Lung (tissue), 12 donors: ENCODE measurements around the gene MKRN2OS. TPM values are rescaled to one million over a fixed set of nuclear protein-coding genes. Genes with fewer than 3 reads are reported as not detected.

Source experiments
- ATAC-seq: fragments of 200-7000 bp; cut with Tn5 transposase; one replicate; pipeline ENCODE4 v1.9.1; 2020; ENCODE audit warnings: moderate number of reproducible peaks; ENCODE audit not compliant: insufficient read depth, low FRiP score
- DNase-seq, 3 donors: peaks; one replicate each; pipeline ENCODE4 v3.0.0-alpha.2; 2013 to 2017
- H3K27ac ChIP-seq, 2 donors: one replicate each; pipeline ENCODE4 v1.5.1; 2013; ENCODE audit warnings: mild to moderate bottlenecking in 2 of 2, moderate library complexity in 2 of 2, control low read depth in 1 of 2, inconsistent platforms in 1 of 2, low read depth in 1 of 2, low read length in 1 of 2
- H3K27me3 ChIP-seq, 3 donors: one replicate each; pipeline ENCODE4 v1.5.1; 2013; ENCODE audit warnings: low read length in 2 of 3; ENCODE audit not compliant: control insufficient read depth in 3 of 3, insufficient read depth in 3 of 3
- H3K36me3 ChIP-seq, 4 donors: one replicate each; pipeline ENCODE4 v1.5.1; 2013; ENCODE audit warnings: low read length in 4 of 4, mild to moderate bottlenecking in 1 of 4, moderate library complexity in 1 of 4; ENCODE audit not compliant: control insufficient read depth in 4 of 4, insufficient read depth in 4 of 4
- H3K4me1 ChIP-seq, 5 donors: one replicate each; pipeline ENCODE4 v1.5.1; 2013; ENCODE audit warnings: low read length in 5 of 5, mild to moderate bottlenecking in 2 of 5, moderate library complexity in 1 of 5; ENCODE audit not compliant: control insufficient read depth in 5 of 5, insufficient read depth in 5 of 5
- H3K4me3 ChIP-seq: one replicate; pipeline ENCODE4 v1.5.1; 2013; ENCODE audit warnings: mild to moderate bottlenecking, control low read depth, moderate library complexity
- H3K9ac ChIP-seq, 2 donors: one replicate each; pipeline ENCODE4 v1.5.1; 2013; ENCODE audit warnings: low read length in 2 of 2, control low read depth in 1 of 2; ENCODE audit not compliant: insufficient read depth in 1 of 2
- H3K9me3 ChIP-seq, 4 donors: one replicate each; pipeline ENCODE4 v1.5.1; 2013; ENCODE audit warnings: low read length in 3 of 4, mild to moderate bottlenecking in 1 of 4, moderate library complexity in 1 of 4; ENCODE audit not compliant: control insufficient read depth in 4 of 4, insufficient read depth in 3 of 4
- WGBS, 2 donors: extraction: QIAGEN DNeasy Blood & Tissue Kit; methylation state at CpG; one replicate each; pipeline ENCODE4 v1.1.7; 2013; 5-methylcytosine and 5-hydroxymethylcytosine counted together
- polyA plus RNA-seq, 2 donors: library from polyadenylated mRNA; stranded (reverse); fragments of 200-250 nt; gene quantifications; one replicate each; pipeline ENCODE4 v1.2.1, GENCODE V29; 2013
- total RNA-seq, 2 donors: library from RNA; depleted of rRNA in 1 of 2; stranded (reverse); fragments of >200 nt in 1 of 2; gene quantifications; one replicate each; pipeline ENCODE4 v1.2.1, GENCODE V29; 2014 to 2021
- TF ChIP-seq, protein P1 (sequence below): IDR thresholded peaks from 2 replicates; pipeline ENCODE4 v1.5.1; 2012; ENCODE audit warnings: mild to moderate bottlenecking; ENCODE audit errors: control extremely low read depth, extremely low read depth
- donor health status: control.
- donor health status: control.
- donor health status: Bipolar disorder and iron deficiency.
- donor health status: healthy.
- donor health status: DM: yes; HTN: yes; CAD: no.

MKRN2OS gene
- total and polyA plus RNA-seq, 4 donors: 0.62 to 1.3 (median 1.1) TPM; not detected in 1

- DNase-seq (no peak), ATAC-seq (no peak)
- Histone ChIP-seq H3K4me3 (no peak overlapping the region), H3K36me3 (peaks cover 10 to 17% (median 16%) of the 10 kb centered on the region in 4 donors), H3K27ac (no peak overlapping the region), H3K9ac (no peak overlapping the region), H3K9me3 (no peaks in the 10 kb centered on the region), H3K27me3 (no peaks in the 10 kb centered on the region), H3K4me1 (no peaks in the 10 kb centered on the region)
- WGBS, 2 donors: 94 to 98% methylated on average over 5 of the region's 5 CpGs
- TF ChIP-seq, protein P1, sequence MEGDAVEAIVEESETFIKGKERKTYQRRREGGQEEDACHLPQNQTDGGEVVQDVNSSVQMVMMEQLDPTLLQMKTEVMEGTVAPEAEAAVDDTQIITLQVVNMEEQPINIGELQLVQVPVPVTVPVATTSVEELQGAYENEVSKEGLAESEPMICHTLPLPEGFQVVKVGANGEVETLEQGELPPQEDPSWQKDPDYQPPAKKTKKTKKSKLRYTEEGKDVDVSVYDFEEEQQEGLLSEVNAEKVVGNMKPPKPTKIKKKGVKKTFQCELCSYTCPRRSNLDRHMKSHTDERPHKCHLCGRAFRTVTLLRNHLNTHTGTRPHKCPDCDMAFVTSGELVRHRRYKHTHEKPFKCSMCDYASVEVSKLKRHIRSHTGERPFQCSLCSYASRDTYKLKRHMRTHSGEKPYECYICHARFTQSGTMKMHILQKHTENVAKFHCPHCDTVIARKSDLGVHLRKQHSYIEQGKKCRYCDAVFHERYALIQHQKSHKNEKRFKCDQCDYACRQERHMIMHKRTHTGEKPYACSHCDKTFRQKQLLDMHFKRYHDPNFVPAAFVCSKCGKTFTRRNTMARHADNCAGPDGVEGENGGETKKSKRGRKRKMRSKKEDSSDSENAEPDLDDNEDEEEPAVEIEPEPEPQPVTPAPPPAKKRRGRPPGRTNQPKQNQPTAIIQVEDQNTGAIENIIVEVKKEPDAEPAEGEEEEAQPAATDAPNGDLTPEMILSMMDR: no peak
These were observed 13.1 kb downstream of the MKRN2OS start for GRCh38 chr3:12532182-12532581.

DNA sequence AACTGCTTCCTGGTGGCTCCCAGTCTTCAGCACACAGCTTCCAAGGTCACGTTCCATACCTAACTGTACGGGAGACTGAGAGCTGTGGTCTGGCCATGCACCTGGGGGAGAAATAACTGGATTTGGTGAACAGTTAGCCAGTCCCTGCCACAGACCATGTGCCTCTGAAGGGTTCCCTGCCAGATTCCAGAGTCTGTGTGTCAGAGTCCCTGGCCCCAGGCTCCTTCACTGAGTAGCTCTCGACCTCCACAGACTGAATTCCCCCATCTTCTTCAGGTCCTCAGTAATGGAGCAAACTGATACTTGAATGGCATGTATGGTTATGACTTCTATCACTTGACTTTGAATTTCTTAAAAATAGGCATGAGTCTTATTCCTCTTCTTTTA lies 17.5 kb downstream of the MKRN2OS start:
- no peaks in the 10 kb centered on the region for H3K9me3 ChIP-seq
- H3K4me3 ChIP-seq: no peak overlapping the region
- 97% methylated on average over 3 of the region's 3 CpGs for WGBS, 2 donors
- no peak for ATAC-seq
- TF ChIP-seq, protein P1: no peak
- H3K36me3 ChIP-seq: peaks cover 15 to 21% (median 20%) of the 10 kb centered on the region in 4 donors
- H3K9ac ChIP-seq: no peak overlapping the region
- H3K27ac ChIP-seq: no peak overlapping the region
- DNase-seq: no peak
- no peaks in the 10 kb centered on the region for H3K27me3 ChIP-seq
- no peaks in the 10 kb centered on the region for H3K4me1 ChIP-seq

DNA sequence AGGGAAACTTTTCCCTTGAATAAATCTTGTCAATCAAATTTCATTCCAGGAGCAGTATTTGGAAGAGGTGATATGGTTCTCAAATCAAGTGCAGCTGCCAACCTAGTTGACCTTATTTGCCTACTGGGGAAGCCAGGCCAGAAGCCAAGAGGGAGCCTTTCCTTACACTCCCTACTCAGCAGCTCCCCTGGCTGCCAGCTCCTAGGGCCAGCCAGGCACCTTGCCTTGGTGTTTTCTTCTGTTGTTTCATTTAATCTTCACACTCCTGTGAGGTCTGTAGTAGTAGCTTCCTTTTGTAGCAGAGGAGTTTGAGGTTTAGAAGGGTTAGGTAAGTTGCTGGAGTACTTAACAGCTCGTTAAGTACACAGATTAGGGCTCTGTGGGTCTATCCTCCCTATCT lies 22.6 kb downstream of the MKRN2OS start:
- no peak for DNase-seq
- WGBS, 2 donors: 71 to 90% methylated on average over 1 of the region's 1 CpG
- no peak for ATAC-seq
- no peaks in the 10 kb centered on the region for H3K9me3 ChIP-seq
- TF ChIP-seq, protein P1: no peak
- H3K27me3 ChIP-seq: no peaks in the 10 kb centered on the region
- peak overlapping the region; percentile 17 to 83 for H3K27ac ChIP-seq
- no peak overlapping the region for H3K4me3 ChIP-seq
- H3K4me1 ChIP-seq: peaks cover 0 to 9% (median 1%) of the 10 kb centered on the region in 5 donors
- H3K36me3 ChIP-seq: peaks cover 5 to 14% (median 11%) of the 10 kb centered on the region in 4 donors
- no peak overlapping the region for H3K9ac ChIP-seq

GRCh38 chr3:12521010-12521409 lies 24.3 kb downstream of the MKRN2OS start:
- DNase-seq (no peak), ATAC-seq (no peak)
- TF ChIP-seq, protein P1: no peak
- Histone ChIP-seq H3K4me1 (peaks cover 0 to 12% (median 4%) of the 10 kb centered on the region in 5 donors), H3K36me3 (peaks cover 4 to 10% (median 7%) of the 10 kb centered on the region in 4 donors), H3K27me3 (no peaks in the 10 kb centered on the region), H3K27ac (no peak overlapping the region), H3K9me3 (no peaks in the 10 kb centered on the region), H3K4me3 (no peak overlapping the region), H3K9ac (no peak overlapping the region)
- WGBS, 2 donors: 98 to 100% methylated on average over 2 of the region's 2 CpGs
